VCaP (cell line): ENCODE measurements around the gene PIGR.
A peak's percentile ranks its signal among the peaks of the same experiment; 100 is the strongest.

ENCODE experiments used
- H3K27ac ChIP-seq: fragments of 450-650 bp; 2 replicates; pipeline ENCODE4 v1.5.1; 2017
- TF ChIP-seq, protein P1 (sequence below): fragments of 450-650 bp; conservative IDR thresholded peaks from 2 replicates; pipeline ENCODE4 v1.5.1; 2017; ENCODE audit warnings: mild to moderate bottlenecking, moderate library complexity

Gene PIGR

DNA sequence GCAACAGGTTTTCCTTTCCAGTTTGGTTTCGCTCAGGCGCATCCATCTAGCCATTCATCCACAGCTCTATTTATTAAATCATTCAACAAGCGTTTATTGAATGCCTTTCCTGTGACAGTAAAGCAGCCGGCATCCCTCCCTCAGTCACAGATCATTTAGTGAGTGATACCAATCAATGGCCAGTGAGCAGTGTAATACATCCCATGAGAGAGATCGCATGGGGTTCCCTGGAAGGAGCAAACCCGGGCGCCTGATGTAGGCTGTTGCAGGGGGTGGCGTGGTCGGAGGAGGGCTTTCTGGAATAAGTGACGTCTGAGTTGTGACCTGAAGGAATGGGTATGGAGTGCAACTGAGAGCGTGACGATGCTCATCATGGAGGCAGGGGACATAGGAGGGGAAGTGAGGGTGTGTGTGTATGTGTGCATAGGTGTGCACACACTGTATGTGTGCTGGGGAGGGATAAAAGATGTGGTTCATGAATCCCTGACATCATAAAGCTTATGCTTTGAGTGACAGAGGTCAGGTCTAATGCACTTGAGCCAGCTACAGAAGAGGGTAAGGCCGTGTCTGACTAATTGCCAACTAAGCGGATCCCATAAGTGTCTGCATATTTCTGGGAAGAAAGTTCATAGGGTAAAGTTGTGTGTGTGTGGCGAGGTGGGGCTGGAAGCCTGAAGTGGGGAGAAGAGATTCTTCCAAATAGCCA is 31.1 kb downstream of the PIGR start:
- TF ChIP-seq, protein P1, sequence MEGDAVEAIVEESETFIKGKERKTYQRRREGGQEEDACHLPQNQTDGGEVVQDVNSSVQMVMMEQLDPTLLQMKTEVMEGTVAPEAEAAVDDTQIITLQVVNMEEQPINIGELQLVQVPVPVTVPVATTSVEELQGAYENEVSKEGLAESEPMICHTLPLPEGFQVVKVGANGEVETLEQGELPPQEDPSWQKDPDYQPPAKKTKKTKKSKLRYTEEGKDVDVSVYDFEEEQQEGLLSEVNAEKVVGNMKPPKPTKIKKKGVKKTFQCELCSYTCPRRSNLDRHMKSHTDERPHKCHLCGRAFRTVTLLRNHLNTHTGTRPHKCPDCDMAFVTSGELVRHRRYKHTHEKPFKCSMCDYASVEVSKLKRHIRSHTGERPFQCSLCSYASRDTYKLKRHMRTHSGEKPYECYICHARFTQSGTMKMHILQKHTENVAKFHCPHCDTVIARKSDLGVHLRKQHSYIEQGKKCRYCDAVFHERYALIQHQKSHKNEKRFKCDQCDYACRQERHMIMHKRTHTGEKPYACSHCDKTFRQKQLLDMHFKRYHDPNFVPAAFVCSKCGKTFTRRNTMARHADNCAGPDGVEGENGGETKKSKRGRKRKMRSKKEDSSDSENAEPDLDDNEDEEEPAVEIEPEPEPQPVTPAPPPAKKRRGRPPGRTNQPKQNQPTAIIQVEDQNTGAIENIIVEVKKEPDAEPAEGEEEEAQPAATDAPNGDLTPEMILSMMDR, result no peak
- H3K27ac ChIP-seq, result no peak overlapping the region

DNA sequence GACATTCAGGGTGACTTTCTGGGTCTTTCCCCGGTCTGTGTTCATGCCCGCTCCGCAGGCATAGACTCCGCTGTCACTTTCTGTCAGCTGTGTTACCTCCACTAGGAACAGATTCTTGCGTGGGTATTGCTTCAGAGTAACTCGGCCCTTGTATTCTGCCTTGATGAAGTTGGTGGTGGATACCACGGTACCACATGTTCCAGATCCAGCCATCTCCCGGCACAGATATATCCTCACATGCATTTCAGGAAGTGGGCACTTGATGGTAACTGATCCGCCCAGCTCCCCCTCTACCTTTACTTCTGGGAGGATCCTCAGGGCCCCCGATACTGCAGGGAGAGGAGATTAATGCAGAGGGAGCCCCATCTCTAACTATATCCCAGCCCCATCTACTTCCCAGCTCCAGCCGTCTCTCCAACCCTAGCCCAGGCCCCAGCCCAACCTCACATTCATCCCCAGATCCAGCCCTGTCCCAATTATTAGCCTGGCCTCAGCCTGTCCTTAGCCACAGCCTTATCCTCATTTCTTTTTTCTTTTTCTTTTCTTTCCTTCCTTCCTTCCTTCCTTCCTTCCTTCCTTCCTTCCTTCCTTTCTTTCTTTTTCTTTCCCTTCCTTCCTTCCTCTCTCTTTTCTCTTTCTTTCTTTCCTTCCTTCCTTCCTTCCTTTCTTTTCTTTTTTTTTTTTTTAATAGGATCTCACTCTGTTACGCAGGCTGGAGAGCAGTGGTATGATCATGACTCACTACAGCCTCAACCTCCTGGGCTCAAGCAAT is 32.3 kb downstream of the PIGR start:
- TF ChIP-seq, protein P1, result no peak
- H3K27ac ChIP-seq, result no peak overlapping the region

DNA sequence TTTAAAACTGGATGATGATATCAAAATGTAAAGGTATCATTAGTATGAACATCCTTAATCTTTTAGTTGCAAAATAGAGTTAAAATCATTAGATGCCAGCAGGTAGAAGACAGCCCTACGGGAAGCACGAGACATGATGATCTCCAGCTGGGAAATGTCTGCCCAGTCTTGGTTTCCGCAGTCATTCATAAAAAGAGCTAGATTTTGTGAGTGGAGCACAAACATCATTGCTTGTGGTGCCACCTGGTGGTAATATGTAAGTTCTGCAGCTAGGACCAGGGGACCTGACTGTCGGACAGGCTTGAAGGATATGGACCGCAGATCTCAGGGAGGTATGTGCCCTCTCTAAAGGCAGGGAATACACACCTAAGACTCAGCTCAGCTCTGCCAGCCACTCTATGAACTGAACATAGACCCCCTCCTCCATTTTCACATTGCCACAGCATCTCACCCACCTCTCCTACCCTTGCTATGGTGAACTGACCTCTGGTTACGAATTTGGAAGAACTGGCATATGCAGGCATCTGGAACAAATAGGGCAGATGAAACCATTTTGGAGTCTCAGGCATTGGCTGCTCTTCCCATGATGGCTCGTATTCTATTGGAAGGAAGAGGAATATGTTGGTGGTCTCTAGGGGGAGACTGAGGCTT is 33.7 kb downstream of the PIGR start:
- no peak overlapping the region for H3K27ac ChIP-seq
- TF ChIP-seq, protein P1, result peak; percentile 88

DNA sequence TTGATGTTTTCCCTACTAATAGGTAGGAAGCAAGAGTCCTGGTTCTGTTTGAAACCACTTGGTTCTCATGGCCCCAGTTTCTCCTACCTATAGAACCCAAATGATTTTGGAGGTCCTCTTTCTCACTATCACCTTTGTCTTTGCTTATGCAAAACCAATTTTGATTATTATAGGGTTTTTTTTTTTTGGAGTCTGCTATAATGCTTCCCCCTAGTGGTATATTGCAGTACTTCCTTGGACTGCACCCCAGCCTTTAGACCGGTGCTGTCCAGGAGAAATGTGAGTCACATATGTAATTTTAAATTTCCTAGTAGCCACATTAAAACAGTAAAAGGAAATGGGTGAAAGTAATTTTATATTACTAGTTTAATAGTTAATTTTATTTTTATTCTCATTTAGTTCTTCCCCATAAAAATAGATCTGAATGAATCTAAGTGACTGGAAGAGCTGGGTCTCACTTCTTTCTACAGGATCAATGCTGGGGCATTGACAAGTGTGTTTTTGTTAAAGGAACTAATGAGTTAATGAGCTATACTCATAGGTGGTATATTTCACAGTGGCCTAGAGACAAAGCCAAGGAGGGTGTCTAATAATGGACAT is 35.1 kb downstream of the PIGR start:
- TF ChIP-seq, protein P1, result peak; percentile 92
- H3K27ac ChIP-seq, result no peak overlapping the region

DNA sequence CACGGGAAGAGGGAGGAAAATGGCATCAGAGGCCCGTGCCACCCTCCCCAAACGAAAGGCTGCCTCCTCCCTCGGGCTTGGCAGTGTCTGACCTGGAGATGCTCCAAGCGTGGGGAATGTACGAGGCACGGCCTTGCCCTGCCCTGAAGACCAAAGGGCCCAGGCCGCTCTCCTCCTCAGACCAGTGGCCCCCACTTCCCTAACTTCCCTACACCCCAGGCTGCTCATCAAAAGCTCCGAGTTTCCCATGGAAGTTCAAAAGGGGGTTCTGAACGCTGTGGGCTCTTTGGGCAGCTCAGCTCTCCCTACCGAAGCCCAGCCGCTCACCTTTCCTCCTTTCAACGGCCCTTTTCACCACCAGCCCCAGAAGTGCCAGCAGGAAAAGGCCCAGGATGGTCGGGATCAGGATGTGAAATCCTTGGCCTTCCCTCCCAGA is 36.4 kb downstream of the PIGR start:
- TF ChIP-seq, protein P1, result 0 out of 2 replicates have a peak, but pooled peaks have one; percentile 1
- peak overlapping the region; percentile 85 for H3K27ac ChIP-seq

DNA sequence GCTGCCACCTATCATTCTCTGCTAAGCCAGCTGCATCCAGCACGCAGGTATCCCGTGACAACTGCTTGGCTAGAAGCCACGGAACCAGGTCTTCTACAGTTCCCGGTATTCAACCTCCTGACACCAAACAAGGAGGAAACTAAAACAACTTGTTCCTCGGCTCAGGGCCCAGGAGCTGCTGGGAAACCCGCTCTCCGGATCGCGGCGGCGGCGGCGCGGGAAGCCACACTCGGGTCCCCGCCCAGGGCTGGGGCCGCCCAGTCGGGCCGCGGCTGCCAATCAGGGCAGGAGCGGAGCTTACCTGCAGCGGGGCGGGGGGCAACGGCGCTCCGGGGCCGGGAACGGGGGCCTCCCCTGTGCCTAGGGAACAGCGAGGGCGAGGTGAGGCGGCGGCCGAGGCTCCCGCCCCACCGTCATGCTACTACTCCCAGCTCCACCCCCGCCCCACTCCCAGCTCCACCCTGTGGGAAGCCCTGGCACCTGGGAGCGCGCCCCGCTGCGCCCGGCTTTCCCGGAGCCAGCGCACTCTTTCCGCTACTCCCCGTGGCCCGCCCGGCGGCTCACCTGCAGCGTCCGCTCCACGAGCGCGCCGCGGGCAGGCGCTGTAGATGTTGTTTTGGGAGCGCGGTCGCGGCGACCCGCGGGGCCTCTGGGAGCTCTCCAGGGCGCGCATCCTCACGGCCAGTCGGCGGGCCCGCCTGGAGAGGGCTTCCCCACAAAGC is 36.9 kb downstream of the PIGR start:
- TF ChIP-seq, protein P1, result 0 out of 2 replicates have a peak, but pooled peaks have one; percentile 10
- H3K27ac ChIP-seq, result peak overlapping the region; percentile 85
